GM18858 (cell line): ENCODE data around the gene SMAD2.
"Not testable (repeated sequence)": the region's sequence is repeated elsewhere in the genome, so short reads cannot be mapped to it uniquely, and the experiment has no call there.

Experiments
- ATAC-seq: cut with Tn5 transposase; IDR thresholded peaks from one replicate; pipeline ENCODE4 v1.9.1; 2021; ENCODE audit not compliant: unreplicated experiment

The SMAD2 gene

GRCh38 chr18:47930199-47930930 is at the start of gene SMAD2:
Gene SMAD2, minus strand, starts transcription at chr18:47930659. Its CDS starts 33,903 bp downstream, at chr18:47896756.
- peak; percentile 57 for ATAC-seq

GRCh38 chr18:47979611-47980200 is 49.2 kb upstream of the SMAD2 start:
- no peak for ATAC-seq

GRCh38 chr18:47978603-47979002 is 48.1 kb upstream of the SMAD2 start:
- no peak for ATAC-seq

DNA sequence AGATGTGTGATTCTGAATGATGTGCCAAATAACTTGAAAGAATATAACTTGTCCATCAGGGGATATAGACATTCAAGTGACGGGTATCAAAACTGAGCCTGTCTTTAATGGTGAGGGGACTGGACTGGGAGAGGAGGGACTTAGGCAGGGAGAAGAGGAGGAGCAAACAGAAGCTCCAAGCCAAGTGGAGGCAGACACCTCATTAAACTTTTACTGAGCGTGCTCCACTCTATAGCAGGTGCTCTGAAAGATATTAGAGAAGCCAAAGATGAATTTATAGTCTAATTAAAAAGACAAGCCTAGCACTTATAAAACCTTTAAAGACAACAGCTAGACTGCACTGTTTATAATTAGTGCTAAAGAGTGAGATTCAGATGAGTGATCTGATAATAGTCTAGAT is 47.7 kb upstream of the SMAD2 start:
- no peak for ATAC-seq

- no peak for ATAC-seq
These were observed 45.2 kb upstream of the SMAD2 start for GRCh38 chr18:47975701-47976100.

DNA sequence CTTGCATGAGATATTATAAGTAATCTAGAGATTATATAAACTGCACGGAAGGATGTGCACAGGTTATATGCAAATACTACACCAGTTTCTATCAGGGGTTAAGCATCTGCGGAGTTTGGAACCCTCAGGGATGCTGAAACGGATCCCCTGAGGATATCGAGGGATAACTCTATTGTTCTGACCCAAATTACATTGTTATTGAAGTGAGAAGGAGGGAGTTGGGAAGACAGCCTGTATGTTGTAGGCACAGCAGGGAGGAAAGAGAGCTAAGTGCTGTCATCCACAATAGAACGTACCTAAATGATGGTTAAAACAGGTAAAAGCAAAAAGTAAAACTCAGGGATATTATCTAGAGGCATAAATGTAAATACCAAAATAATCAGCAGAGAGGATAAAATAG is 44.6 kb upstream of the SMAD2 start:
- no peak for ATAC-seq

DNA sequence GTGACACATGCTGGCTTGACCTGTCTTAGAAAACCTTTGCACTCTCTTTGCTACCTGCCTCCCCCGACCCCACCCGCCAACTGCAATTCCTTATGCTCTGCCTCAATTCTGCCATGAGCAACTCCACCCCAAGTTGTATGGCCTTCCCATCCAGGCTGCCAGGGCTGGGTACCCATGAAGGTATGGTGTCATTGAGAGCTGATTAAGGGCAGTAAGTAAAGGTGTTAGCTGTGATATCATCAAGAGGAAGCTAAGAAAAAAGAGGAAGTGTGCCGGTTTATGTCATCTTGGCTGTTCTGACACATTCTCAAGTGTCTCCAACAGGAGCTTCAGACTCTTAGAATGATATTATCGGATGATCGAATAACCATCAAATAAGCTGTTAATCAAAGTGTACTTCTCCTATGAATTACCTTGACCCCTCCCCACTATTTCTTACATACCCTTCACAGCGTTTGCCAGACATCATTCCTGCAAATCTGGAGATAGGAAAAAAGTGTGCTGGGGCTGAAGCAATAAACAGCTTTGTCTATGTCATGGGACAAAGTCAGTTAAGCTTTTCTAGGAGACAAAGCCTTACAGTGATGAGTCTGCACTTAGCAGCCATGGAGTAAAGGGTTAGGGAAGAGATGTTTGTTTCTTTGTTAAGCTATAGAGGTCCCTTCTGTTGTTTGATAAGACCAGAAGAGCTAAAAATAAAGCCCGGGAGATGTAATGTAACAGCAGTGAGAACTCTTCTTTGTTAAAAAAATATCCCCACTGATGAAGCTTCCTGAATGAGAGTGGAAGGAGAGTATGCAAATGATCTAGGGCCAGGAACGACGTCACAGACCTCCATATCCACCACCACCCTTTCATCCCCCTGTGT is 40.4 kb upstream of the SMAD2 start:
- no peak for ATAC-seq

DNA sequence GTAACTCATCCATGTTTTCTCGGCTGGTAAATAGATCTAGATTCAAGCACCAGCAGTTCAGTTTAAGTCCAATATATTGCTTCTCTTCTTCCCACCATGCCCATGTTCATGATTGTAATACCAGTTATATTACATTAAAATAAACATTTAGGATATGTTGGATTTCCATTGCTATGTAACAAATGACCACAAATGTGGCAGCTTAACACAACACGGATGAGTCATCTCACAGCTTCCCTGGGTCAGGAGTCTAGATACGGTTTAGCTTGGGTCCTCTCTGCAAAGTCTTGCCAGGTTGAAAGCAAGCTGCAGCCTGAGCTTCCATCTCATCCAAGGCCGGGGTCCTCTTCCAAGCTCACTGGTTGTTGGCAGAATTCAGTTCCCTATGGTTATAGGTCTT is 39.4 kb upstream of the SMAD2 start:
- ATAC-seq: no peak

DNA sequence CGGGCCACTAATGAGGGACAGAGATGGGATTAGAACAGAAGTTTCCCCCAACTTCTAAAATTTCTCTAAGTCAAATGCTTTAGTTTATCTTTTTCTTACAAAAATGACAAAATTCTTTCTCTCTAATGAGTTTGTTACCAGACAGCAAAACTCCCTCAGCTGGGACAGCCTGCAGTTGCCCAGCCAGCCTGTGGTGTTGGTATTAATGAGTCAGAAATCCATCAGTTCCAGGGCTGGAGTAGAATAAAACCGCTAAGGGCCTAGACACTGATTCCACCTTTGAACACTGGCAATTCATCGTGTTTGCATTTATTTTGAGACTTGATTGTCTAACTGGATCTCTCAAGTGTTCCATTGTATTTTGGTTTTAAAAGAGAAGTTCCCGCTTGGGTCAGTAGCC is 38.3 kb upstream of the SMAD2 start:
- no peak for ATAC-seq

DNA sequence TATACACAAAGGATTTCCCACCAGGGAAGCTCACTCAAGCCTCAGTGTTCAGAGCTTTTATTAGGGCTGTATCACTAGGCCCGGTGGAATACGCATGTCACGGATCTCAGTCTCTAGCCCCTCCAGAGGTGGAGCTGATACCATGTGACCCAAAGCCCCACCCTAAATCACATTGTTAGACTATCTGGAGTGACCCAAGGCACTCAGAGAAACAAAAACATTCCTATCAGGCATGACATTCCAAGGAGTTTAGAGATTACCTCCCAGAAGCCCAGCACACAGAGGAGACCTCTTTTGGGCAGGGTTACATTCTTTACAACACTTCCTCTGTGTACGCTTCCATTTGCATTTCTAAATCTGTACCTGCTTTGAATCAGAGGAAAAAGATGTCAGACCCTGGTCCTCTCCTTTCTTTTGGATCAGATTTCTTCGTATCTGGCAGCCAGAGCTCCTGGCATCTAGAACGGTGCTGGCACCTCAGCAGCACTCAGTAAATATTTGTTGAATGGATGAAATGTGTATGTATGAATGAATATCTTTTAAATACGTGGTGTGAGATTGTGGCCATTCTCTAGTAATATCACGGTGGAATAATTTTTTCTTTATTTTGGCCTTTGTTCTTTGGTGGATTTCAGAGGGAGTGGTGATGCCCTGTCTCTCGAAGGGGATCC is 37.7 kb upstream of the SMAD2 start:
- no peak for ATAC-seq

GRCh38 chr18:47964053-47964452 is 33.6 kb upstream of the SMAD2 start:
- no peak for ATAC-seq

DNA sequence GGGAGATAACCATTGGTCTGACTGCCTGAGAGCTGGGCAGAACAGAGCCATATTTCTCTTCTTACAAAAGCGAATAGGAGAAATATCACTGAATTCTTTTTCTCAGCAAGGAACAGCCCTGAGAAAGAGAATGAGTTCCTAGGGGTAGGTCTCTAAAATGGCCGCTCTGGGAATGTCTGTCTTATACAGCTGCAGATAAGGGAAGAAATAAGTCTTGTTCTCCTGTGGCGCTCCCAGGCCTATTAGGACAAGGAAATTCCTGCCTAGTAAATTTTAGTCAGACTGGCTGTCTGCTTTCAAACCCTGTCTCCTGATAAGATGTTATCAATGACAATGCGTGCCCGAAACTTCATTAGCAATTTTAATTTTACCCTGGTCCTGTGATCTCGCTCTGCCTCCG is 30.5 kb upstream of the SMAD2 start:
- not testable (repeated sequence) for ATAC-seq

DNA sequence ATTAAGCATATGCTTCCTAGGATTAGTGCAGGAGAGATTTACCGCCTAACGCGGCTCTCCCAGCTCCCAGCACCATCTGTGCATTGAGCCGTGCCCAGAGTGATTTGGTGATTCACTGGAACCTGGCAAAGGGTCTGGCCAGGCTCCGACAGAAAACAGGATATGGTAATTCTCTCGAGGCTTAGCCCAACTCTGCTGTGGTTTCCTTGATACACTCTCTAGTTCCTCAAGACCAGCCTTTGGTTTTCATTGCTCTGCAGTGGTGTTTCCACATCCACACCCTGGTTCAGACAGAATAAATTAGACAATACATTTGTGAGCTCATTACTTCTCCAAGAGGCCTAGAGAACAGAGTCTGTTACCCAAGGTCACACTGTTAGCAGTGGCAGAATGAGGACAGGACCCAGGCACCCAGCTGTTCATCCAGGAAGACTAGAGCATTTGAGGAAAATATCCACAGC is 23.0 kb upstream of the SMAD2 start:
- peak; percentile 72 for ATAC-seq

DNA sequence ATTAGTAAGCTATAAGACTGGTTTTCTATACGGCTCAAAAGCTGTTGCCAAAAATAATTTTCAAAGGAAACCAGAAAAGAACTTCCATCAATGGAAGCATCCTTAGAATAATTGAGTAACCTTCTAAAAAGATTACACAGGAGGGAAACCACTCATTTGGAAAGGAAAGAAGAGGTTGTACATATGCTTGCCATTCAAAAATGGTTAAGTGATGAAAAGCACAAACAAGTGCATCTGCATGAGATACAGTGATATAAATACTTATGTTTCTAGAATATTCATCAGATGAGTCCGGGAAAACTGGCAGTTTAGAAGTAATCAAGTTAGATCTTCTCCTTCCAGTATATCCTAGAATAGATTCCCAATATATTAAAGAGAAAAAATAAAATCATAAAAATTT is 20.1 kb upstream of the SMAD2 start:
- ATAC-seq: no peak

DNA sequence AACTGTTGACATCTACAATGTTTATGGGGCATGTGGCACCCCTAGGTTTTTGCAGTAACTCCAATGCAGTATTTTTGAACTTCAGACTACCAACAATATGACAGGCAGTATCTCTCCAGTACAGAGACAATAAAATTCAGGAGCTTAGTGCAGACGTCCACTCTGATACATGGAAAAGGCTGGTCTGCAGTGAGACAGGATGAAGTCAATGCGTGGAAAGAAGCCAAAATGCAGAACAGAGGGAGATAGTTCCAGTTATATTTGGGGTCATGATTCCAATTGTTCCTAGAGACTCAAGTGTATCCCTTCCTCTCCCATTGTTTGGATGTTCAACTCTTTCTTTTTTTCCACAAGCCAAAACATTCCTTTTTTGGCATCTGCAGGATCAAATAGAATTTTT is 18.7 kb upstream of the SMAD2 start:
- no peak for ATAC-seq

- no peak for ATAC-seq
These were observed 16.4 kb upstream of the SMAD2 start for GRCh38 chr18:47946889-47947288.

GRCh38 chr18:47944972-47945852 is 14.8 kb upstream of the SMAD2 start:
- ATAC-seq: no peak

GRCh38 chr18:47936952-47937351 is 6.5 kb upstream of the SMAD2 start:
- no peak for ATAC-seq

DNA sequence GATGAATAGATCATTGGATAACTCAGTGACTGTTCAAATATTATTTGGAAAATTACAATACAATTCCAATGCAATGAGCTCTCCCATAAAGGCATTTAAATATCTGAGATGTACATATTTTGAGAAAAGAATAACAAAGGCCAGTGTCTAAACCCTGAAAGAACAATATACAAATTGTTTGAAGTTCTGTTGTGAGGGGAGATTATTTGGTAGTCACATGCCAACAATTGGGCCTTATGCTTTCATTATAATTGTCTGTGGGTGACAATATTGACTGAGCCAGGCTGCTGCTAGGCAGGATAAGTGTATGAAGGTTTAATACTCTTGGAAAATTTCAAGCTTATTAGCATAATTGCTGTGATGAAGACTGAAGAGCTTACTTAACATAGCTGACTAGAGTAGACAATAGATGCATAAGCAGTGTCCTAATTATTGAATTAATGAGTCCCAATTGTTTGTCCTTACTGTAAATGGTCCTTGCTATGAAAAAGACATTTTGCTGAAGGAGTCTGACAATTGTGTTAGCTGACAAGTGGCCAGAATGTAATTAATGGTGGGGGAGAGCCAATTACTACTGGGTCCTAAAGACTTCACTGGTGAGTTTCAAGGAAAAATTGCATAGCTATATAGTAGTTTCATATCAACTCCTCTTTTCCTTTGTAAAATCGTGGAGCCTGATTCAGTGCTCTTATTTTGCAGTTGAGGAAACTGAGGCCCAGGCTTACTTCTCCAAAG is 5.0 kb upstream of the SMAD2 start:
- no peak for ATAC-seq

DNA sequence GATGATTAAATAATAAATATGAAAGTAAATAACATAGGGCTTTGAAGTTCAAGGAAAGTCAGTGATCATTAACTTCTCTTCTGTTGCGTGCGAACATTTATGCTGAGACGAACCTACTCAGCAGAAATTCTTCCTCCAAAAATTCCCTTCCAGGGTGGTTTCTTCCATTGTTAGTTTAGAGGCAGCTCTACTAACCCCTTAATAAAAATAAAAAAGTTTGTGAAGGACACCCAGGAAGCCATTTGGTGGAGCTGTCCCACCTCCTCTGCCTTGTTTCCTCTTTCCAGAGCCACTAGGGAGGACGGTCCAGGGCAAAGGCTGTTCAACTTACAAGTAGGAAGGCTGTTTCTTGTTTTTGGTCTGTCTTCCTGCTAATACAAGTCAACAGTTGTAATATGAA is 2.1 kb upstream of the SMAD2 start:
- no peak for ATAC-seq
